Choroid plexus epithelial cell (primary cell): Measurements from ENCODE around the gene HDAC9.

Experiments used
- DNase-seq: peaks from one replicate; pipeline ENCODE4 v3.0.0-alpha.2; 2010; ENCODE audit warnings: low read depth
- H3K4me3 ChIP-seq: 2 replicates; pipeline ENCODE4 v1.5.1; 2011; ENCODE audit warnings: low read depth, mild to moderate bottlenecking, control low read depth, low read length, moderate library complexity
- CTCF ChIP-seq: conservative IDR thresholded peaks from 2 replicates; pipeline ENCODE4 v1.5.1; 2011; ENCODE audit warnings: low read depth, mild to moderate bottlenecking, control low read depth, inconsistent platforms, low read length, moderate library complexity

The HDAC9 gene

GRCh38 chr7:18509481-18509880, 13.9 kb downstream of the HDAC9 start:
- peak overlapping the region; percentile 24 for H3K4me3 ChIP-seq
- TF ChIP-seq CTCF: no peak
- no peak for DNase-seq

- no peak for DNase-seq
- TF ChIP-seq CTCF: no peak
- H3K4me3 ChIP-seq: no peak overlapping the region
These were observed 16.0 kb downstream of the HDAC9 start for GRCh38 chr7:18511351-18512140.

GRCh38 chr7:18513343-18513742, 17.8 kb downstream of the HDAC9 start:
- DNase-seq: no peak
- no peak overlapping the region for H3K4me3 ChIP-seq
- no peak for TF ChIP-seq CTCF

GRCh38 chr7:18515067-18515466, 19.5 kb downstream of the HDAC9 start:
- TF ChIP-seq CTCF: no peak
- H3K4me3 ChIP-seq: no peak overlapping the region
- peak; percentile 72 for DNase-seq

GRCh38 chr7:18517646-18518045, 22.1 kb downstream of the HDAC9 start:
- TF ChIP-seq CTCF: no peak
- H3K4me3 ChIP-seq: no peak overlapping the region
- no peak for DNase-seq

- H3K4me3 ChIP-seq: no peak overlapping the region
- no peak for DNase-seq
- no peak for TF ChIP-seq CTCF
These were observed 23.0 kb downstream of the HDAC9 start for GRCh38 chr7:18518555-18518954.
